HCT116 (cell line): ENCODE measurements around the gene MZT1. TPM values are rescaled to one million over a fixed set of nuclear protein-coding genes. Genes with fewer than 3 reads are reported as not detected.

Experiments
- ATAC-seq: fragments of 200-7000 bp; cut with Tn5 transposase; 2 replicates; pipeline ENCODE4 v1.9.1; 2020; ENCODE audit warnings: mild to moderate bottlenecking, moderate library complexity
- BruUV-seq: library from RNA; stranded (reverse); fragments of 400-500 nt; replicated peaks from 2 replicates; lab custom pipeline; 2021; lab: Mats Ljungman, UMichigan
- CTCF ChIA-PET: fragments of 300-600 bp; sonication (Branson Sonifier 250); formaldehyde crosslinking; loops from one replicate; lab custom pipeline; 2021; ENCODE audit warnings: antibody characterized with exemption; lab: Charles Lee
- POLR2A ChIA-PET: fragments of 300-600, 350-600 bp; sonication (Branson Sonifier 250); formaldehyde crosslinking; loops from one replicate; lab custom pipeline; 2021; ENCODE audit warnings: antibody characterized with exemption; lab: Charles Lee
- RAD21 ChIA-PET, 2 experiments: fragments of 300-600 bp; sonication (Branson Sonifier 250); formaldehyde crosslinking; loops; one replicate each; lab custom pipeline; 2023; ENCODE audit warnings: low total read pairs in 2 of 2; ENCODE audit not compliant: uncharacterized antibody in 2 of 2, unreplicated experiment in 2 of 2, low non-redundant PET in 1 of 2; lab: Charles Lee
- DNase-seq: peaks from one replicate; pipeline ENCODE4 v3.0.0-alpha.2; 2010; ENCODE audit warnings: low read depth, low spot score
- H2AFZ ChIP-seq: fragments of 200-600 bp; shearing (Covaris generic), sonication (generic); 2 replicates; pipeline ENCODE4 v1.6.1; 2017; ENCODE audit warnings: low read depth, mixed run types, mixed read lengths, antibody characterized with exemption, low read length; ENCODE audit not compliant: poor library complexity, severe bottlenecking
- H3K27ac ChIP-seq: 2 replicates; pipeline ENCODE4 v1.5.1; 2012; ENCODE audit warnings: low read depth, low read length
- H3K27me3 ChIP-seq: fragments of 200-600 bp; sonication (generic); 2 replicates; pipeline ENCODE4 v1.6.1; 2016; ENCODE audit warnings: mixed run types, low read length, mixed read lengths; ENCODE audit not compliant: insufficient read depth
- H3K36me3 ChIP-seq, 2 experiments: fragments of 200-500 bp in 1 of 2; fragments of 200-600 bp in 1 of 2; sonication (Bioruptor generic) in 1 of 2; sonication (generic) in 1 of 2; 2 replicates each; pipeline versions ENCODE4 v1.5.1 to v1.6.1; 2014 to 2016; ENCODE audit warnings: low read length in 2 of 2, inconsistent platforms in 1 of 2, mixed read lengths in 1 of 2, mixed run types in 1 of 2; ENCODE audit not compliant: insufficient read depth in 2 of 2, control insufficient read depth in 1 of 2
- H3K4me1 ChIP-seq, 2 experiments: fragments of 200-600 bp in 1 of 2; sonication (generic) in 1 of 2; 2 replicates each; pipeline versions ENCODE4 v1.5.1 to v1.6.1; 2012 to 2017; ENCODE audit warnings: low read length in 2 of 2, inconsistent platforms in 1 of 2, mild to moderate bottlenecking in 1 of 2, mixed read lengths in 1 of 2, mixed run types in 1 of 2, moderate library complexity in 1 of 2; ENCODE audit not compliant: insufficient read depth in 2 of 2, control insufficient read depth in 1 of 2
- H3K4me2 ChIP-seq: fragments of 200-600 bp; sonication (generic); 2 replicates; pipeline ENCODE4 v1.6.1; 2017; ENCODE audit warnings: mixed run types, low read length, mixed read lengths
- H3K4me3 ChIP-seq, 2 experiments: fragments of 200-600 bp in 1 of 2; sonication (generic) in 1 of 2; replicated peaks in 1 of 2; 2 replicates each; pipeline ENCODE4 v1.5.1; 2011 to 2016; ENCODE audit warnings: low read length in 2 of 2, control low read depth in 1 of 2, low read depth in 1 of 2, mild to moderate bottlenecking in 1 of 2, mixed read lengths in 1 of 2, mixed run types in 1 of 2
- H3K79me2 ChIP-seq: fragments of 200-600 bp; sonication (generic); 2 replicates; pipeline ENCODE4 v1.6.1; 2017; ENCODE audit warnings: mild to moderate bottlenecking, mixed run types, low read length, moderate library complexity, mixed read lengths; ENCODE audit not compliant: insufficient read depth
- H3K9ac ChIP-seq: fragments of 200-600 bp; sonication (generic); 2 replicates; pipeline ENCODE4 v1.6.1; 2016; ENCODE audit warnings: low read length, mixed read lengths
- H3K9me2 ChIP-seq: fragments of 200-600 bp; sonication (generic), shearing (Covaris generic); 2 replicates; pipeline ENCODE4 v1.6.1; 2017; ENCODE audit warnings: mixed run types, mild to moderate bottlenecking, moderate library complexity; ENCODE audit not compliant: insufficient read depth
- H3K9me3 ChIP-seq, 2 experiments: fragments of 200-500 bp in 1 of 2; fragments of 200-600 bp in 1 of 2; sonication (Bioruptor generic) in 1 of 2; sonication (generic) in 1 of 2; 2 replicates each; pipeline ENCODE4 v1.6.1; 2014 to 2017; ENCODE audit warnings: low read length in 2 of 2, mixed read lengths in 2 of 2, inconsistent platforms in 1 of 2, low read depth in 1 of 2, mild to moderate bottlenecking in 1 of 2, mixed run types in 1 of 2, moderate library complexity in 1 of 2; ENCODE audit not compliant: control insufficient read depth in 1 of 2, insufficient read depth in 1 of 2
- H4K20me1 ChIP-seq: fragments of 200-600 bp; sonication (generic), shearing (Covaris generic); 2 replicates; pipeline ENCODE4 v1.6.1; 2017; ENCODE audit warnings: mixed run types, mild to moderate bottlenecking, moderate library complexity; ENCODE audit not compliant: insufficient read depth
- ATF3 ChIP-seq: IDR thresholded peaks from 2 replicates; pipeline ENCODE4 v1.6.1; 2012
- CBX3 ChIP-seq: IDR thresholded peaks from 2 replicates; pipeline ENCODE4 v1.6.1; 2012; ENCODE audit warnings: low read depth
- EGR1 ChIP-seq: IDR thresholded peaks from 2 replicates; pipeline ENCODE4 v1.6.1; 2012; ENCODE audit warnings: low read depth
- ELF1 ChIP-seq: IDR thresholded peaks from 2 replicates; pipeline ENCODE4 v1.6.1; 2012; ENCODE audit warnings: low read depth, borderline replicate concordance
- EZH2 ChIP-seq: fragments of 200-600 bp; sonication (generic); IDR thresholded peaks from 2 replicates; pipeline ENCODE4 v1.6.1; 2017; ENCODE audit warnings: antibody characterized with exemption, mixed run types
- EZH2phosphoT487 ChIP-seq: fragments of 200-600 bp; IDR thresholded peaks from 2 replicates; pipeline ENCODE4 v1.6.1; 2018; ENCODE audit warnings: antibody characterized with exemption, borderline replicate concordance
- FOSL1 ChIP-seq: IDR thresholded peaks from 2 replicates; pipeline ENCODE4 v1.6.1; 2012; ENCODE audit warnings: low read depth
- JUND ChIP-seq: IDR thresholded peaks from 2 replicates; pipeline ENCODE4 v1.6.1; 2012
- POLR2A ChIP-seq: IDR thresholded peaks from 2 replicates; pipeline ENCODE4 v1.7.0; 2011; ENCODE audit warnings: borderline replicate concordance; ENCODE audit not compliant: insufficient read depth, insufficient read length; ENCODE audit errors: extremely low read depth
- POLR2AphosphoS5 ChIP-seq: IDR thresholded peaks from 2 replicates; pipeline ENCODE4 v1.6.1; 2011; ENCODE audit warnings: mild to moderate bottlenecking, low read depth, low read length, moderate library complexity
- RAD21 ChIP-seq: IDR thresholded peaks from 2 replicates; pipeline ENCODE4 v1.6.1; 2012; ENCODE audit warnings: low read depth, mild to moderate bottlenecking
- REST ChIP-seq: IDR thresholded peaks from 2 replicates; pipeline ENCODE4 v1.6.1; 2012; ENCODE audit warnings: low read depth
- SRF ChIP-seq: IDR thresholded peaks from 2 replicates; pipeline ENCODE4 v1.6.1; 2012; ENCODE audit warnings: low read depth
- YY1 ChIP-seq: IDR thresholded peaks from 2 replicates; pipeline ENCODE4 v1.6.1; 2011; ENCODE audit warnings: low read length, low read depth, moderate library complexity, mild to moderate bottlenecking; ENCODE audit not compliant: insufficient replicate concordance; ENCODE audit errors: extremely low read depth
- intact Hi-C: fragments of 100-400 bp; cut with micrococcal nuclease; formaldehyde crosslinking; loops from 2 replicates; pipeline ENCODE4 v1.10.0; 2022
- total RNA-seq: library from RNA; stranded (reverse); gene quantifications from one replicate; pipeline ENCODE4 v1.2.1, GENCODE V29; 2021; ENCODE audit not compliant: unreplicated experiment
- TF ChIP-seq, protein P1 (sequence below): IDR thresholded peaks from 2 replicates; pipeline ENCODE4 v1.6.1; 2011; ENCODE audit warnings: mild to moderate bottlenecking, low read length, moderate library complexity; ENCODE audit not compliant: insufficient replicate concordance; ENCODE audit errors: extremely low read depth
- TF ChIP-seq, protein P2 (sequence below): IDR thresholded peaks from 2 replicates; pipeline ENCODE4 v1.6.1; 2012

Gene MZT1
- total RNA-seq, 1 experiment from 2014 or later, result 19.0 TPM

DNA sequence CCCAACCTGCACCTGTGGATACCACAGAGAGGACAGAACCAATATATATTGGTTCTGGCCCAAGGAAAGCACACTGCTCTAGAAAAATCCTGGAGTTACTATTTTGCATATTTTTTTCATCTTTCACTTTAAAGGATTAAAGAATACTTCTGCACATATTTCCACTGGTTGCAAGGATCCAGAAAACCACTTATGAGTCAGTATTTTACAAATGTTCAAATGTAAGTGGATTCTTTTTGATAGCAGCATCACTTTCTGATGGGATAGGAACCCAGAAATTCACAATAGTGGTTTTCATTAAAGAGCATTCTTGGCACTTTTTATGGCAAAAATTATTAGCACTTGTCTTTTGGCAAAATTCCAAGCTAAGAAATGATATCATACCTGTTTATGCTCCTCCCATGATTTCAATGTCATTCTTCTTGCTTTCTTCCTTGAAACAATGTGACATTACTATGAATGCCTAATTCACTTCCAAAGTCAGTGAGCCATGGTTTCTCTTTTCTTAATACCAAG is 38.2 kb downstream of the MZT1 start:
- no peak overlapping the region for H3K4me2 ChIP-seq
- no TSS peak for BruUV-seq
- no peaks in the 10 kb centered on the region for H3K4me1 ChIP-seq
- no peak overlapping the region for H2AFZ ChIP-seq
- H3K4me3 ChIP-seq, result no peak overlapping the region
- H3K36me3 ChIP-seq, result no peaks in the 10 kb centered on the region
- ChIA-PET POLR2A (no interaction called here), CTCF (no interaction called here)
- H4K20me1 ChIP-seq, result no peaks in the 10 kb centered on the region
- intact Hi-C loops, result no loop called here
- no peak overlapping the region for H3K27ac ChIP-seq
- H3K9me2 ChIP-seq, result no peaks in the 10 kb centered on the region
- H3K27me3 ChIP-seq, result no peaks in the 10 kb centered on the region
- H3K9ac ChIP-seq, result no peak overlapping the region
- DNase-seq, result no peak
- H3K79me2 ChIP-seq, result no peaks in the 10 kb centered on the region
- TF ChIP-seq JUND (no peak), YY1 (no peak), EZH2phosphoT487 (no peak), ATF3 (no peak), SRF (no peak), RAD21 (no peak), CBX3 (no peak), ELF1 (no peak), REST (no peak), FOSL1 (no peak), EZH2 (no peak), EGR1 (no peak), POLR2A (no peak), POLR2AphosphoS5 (no peak)
- TF ChIP-seq, protein P1, sequence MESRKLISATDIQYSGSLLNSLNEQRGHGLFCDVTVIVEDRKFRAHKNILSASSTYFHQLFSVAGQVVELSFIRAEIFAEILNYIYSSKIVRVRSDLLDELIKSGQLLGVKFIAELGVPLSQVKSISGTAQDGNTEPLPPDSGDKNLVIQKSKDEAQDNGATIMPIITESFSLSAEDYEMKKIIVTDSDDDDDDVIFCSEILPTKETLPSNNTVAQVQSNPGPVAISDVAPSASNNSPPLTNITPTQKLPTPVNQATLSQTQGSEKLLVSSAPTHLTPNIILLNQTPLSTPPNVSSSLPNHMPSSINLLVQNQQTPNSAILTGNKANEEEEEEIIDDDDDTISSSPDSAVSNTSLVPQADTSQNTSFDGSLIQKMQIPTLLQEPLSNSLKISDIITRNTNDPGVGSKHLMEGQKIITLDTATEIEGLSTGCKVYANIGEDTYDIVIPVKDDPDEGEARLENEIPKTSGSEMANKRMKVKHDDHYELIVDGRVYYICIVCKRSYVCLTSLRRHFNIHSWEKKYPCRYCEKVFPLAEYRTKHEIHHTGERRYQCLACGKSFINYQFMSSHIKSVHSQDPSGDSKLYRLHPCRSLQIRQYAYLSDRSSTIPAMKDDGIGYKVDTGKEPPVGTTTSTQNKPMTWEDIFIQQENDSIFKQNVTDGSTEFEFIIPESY, result no peak
- TF ChIP-seq, protein P2, sequence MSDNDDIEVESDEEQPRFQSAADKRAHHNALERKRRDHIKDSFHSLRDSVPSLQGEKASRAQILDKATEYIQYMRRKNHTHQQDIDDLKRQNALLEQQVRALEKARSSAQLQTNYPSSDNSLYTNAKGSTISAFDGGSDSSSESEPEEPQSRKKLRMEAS, result no peak
- TF ChIP-seq, all 23 proteins: peak for 0
- H3K9me3 ChIP-seq, result no peaks in the 10 kb centered on the region
- ATAC-seq, result no peak
- RAD21 ChIA-PET, result no interaction called here
